GM12872 (cell line): ENCODE data around the gene IRAK3.

ENCODE experiments used
- TF ChIP-seq, protein P1 (sequence below): IDR thresholded peaks from 3 replicates; pipeline ENCODE4 v1.5.1; 2011; ENCODE audit warnings: low read depth, mild to moderate bottlenecking, low read length, moderate library complexity; ENCODE audit not compliant: insufficient read depth

The IRAK3 gene

DNA sequence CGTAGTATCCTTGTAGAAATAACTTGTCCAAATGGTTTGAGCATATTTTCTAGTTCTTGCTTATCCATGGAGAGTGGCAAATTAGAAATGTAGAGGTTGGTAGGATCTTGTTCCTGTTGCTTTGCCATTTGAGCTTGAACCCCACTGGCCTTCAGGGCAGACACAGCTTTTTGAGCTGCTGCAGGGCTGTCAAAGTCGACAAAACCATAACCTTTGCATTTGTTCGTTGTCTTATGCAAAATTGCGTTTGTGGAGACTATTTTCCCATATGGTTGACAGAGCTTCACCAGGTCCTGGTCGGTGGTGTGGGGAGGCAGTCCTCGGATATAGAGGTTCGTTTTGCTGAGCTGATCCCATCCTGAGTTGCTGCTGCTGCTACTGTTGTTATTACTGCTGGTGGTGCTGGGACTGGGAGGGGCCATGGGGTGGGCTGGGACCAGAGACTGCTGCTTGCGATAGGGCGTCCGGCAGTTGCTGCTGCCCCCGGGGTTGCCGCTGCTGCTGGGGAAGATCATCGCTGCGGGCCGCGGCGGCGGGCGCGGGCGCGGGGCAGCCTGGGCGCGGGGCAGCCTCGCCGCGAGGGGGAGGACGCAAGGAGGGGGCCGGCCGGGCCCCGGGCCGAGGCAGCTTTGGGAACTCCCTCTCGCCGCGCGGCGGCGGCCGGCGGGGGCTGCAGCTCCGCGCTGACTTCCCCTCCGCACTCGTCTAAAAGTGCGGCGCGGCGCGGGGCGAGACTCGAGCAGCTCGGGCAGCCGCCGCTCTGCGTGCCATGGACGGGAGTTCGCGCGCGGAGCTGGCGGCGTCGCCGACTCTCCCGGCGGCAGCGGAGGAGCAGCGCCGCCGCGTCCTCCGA is 46.0 kb downstream of the IRAK3 start:
- TF ChIP-seq, protein P1, sequence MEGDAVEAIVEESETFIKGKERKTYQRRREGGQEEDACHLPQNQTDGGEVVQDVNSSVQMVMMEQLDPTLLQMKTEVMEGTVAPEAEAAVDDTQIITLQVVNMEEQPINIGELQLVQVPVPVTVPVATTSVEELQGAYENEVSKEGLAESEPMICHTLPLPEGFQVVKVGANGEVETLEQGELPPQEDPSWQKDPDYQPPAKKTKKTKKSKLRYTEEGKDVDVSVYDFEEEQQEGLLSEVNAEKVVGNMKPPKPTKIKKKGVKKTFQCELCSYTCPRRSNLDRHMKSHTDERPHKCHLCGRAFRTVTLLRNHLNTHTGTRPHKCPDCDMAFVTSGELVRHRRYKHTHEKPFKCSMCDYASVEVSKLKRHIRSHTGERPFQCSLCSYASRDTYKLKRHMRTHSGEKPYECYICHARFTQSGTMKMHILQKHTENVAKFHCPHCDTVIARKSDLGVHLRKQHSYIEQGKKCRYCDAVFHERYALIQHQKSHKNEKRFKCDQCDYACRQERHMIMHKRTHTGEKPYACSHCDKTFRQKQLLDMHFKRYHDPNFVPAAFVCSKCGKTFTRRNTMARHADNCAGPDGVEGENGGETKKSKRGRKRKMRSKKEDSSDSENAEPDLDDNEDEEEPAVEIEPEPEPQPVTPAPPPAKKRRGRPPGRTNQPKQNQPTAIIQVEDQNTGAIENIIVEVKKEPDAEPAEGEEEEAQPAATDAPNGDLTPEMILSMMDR, result 0 out of 3 replicates have a peak, but pooled peaks have one; percentile 10

DNA sequence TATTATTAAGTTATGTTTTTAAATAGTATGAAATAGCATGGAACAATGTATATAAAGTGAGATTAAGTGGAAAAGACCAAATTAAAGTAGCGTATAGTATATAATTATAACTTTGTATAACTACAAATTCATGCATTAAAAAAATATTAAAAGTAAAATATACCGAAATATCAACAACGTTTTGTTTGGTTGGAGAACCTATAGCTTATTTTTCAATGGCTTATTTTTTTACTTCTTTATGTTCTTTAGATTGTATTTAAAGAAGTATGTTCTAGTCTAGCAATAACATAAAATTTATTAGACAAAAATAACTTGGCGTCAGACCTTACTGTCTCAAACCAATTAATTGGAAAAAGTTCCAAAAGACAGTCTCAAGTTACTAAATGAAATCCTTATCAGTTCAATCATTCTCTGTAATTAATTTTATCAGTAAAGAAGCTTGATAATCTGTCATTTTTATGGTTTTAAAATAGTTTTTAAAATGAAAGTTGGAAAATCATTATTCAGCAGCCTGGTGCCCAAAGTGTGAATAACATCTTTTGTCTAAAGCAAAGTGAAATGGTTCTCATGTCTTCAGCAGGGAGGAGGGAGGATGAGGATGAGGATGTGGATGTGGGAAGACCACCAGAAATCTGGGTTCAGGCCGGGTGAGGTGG is 46.7 kb downstream of the IRAK3 start:
- TF ChIP-seq, protein P1, result no peak

DNA sequence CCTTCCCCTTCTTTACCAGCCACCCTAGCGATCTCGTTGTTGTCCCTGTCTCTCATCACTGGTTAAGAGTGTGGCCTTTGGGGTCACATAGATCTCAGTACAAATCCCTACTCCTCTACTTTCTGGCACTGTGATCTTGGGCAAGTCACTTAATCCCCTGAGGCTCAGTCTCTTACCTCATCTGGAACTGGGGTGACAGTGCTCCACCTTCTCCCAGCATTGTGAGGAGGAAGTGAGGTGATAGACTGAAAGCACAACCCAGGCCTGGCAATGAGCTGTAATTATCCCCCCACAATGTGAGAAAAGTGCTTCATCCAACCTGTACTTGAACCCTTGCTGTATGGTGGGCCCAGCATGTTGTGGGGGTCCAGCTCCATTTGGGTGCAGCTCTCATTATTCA is 48.0 kb downstream of the IRAK3 start:
- TF ChIP-seq, protein P1, result no peak

DNA sequence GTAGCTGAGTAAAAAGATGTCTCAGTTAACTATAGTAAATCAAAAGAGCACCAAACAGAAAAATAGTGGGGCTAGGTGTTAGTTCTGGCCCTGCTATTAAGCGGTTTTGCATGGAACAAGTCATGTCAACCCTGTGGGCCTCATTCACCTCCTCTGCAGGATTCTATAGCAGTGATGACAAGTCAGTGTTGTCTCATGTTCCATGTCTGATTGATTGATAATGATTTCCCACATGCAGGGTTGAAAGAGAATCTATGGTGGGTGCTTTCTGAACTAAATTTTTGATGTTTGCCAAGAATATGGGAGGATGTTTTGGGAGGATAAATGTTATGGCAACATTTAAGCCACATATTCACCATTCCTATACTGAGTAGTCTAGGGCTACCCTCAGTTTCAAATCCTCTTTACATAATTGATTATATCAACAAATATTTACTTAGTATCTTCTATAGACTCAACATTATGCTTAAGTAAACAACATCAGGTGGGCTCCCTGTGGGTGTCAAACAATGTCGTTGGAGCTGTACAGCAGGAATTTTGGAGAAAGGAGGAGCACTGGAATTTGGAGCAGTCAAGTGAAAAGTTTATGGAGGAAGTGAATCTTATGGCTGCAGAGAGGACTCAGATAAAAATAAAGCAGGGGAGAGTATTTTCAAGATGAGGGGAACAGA is 48.6 kb downstream of the IRAK3 start:
- TF ChIP-seq, protein P1, result no peak

DNA sequence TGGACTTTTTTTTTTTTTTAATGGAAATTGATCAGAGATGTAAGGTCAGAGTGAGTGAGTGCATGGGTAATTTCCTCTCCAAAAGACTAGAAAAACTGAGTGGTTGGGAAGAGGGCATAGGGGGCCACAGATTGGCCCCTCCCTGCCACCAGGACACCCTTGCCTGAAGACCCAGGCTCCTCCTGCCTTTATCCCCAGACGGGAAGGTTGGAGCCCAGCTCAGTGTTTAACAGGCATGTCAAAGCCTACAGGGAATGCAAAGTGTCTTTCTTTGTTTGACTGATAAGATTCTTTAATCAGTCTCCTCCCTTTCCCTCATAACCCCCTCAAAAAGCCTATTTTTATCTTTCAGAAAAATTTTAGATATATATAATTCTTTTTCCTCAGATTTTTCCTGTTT is 50.3 kb downstream of the IRAK3 start:
- TF ChIP-seq, protein P1, result no peak

DNA sequence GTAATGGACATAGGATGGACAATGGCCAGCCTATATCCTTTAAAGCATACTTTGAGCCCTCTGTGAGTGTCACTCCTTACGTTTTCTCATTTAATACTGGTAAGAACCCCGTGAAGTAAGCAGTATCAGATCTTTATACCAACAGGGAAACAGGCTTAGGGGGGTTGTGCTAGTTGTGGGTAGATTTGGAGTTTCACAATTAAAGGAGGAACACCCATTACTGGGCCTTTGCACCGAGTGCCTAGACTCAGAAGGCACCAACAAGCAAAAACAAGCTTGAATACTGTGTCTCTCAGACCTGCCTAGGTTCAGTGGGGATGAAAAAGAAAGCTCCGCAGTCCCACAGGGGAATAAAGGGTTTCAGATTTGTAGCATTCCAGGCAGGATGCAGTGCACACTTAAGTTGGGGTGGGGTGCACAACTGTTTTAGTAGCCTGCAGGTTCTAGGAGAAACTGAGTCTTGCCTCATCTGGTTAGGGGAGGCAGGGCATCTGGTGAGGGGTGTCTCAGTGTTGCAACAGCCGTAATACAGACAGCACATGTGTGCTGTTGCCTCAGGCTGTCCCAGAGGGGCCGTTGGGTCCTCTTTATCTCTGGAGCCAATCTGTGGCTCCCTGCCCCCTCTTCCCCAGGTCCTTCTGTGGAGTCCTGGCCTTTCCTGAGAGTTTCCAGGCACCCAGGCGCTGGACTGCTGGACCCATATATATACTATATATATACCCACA is 51.2 kb downstream of the IRAK3 start:
- TF ChIP-seq, protein P1, result no peak
